HPDE6-E6E7 (cell line): ENCODE results near the gene MRPL24.

Experiments used
- DNase-seq: peaks from one replicate; pipeline ENCODE4 v3.0.0; 2011; ENCODE audit warnings: missing footprints; ENCODE audit errors: extremely low spot score

MRPL24 gene

GRCh38 chr1:156709757-156710489, 31.0 kb downstream of the MRPL24 start:
- DNase-seq, result peak; percentile 85

- DNase-seq, result no peak
These were observed 31.9 kb downstream of the MRPL24 start for GRCh38 chr1:156709031-156709430.

GRCh38 chr1:156708218-156708661, 32.6 kb downstream of the MRPL24 start:
- no peak for DNase-seq

GRCh38 chr1:156707417-156708217, 33.3 kb downstream of the MRPL24 start:
- no peak for DNase-seq

GRCh38 chr1:156706657-156707416, 34.1 kb downstream of the MRPL24 start:
- DNase-seq, result no peak

- no peak for DNase-seq
These were observed 34.8 kb downstream of the MRPL24 start for GRCh38 chr1:156705918-156706656.

- DNase-seq, result no peak
These were observed 35.5 kb downstream of the MRPL24 start, which contains the start of gene CRABP2 for GRCh38 chr1:156705321-156705917. TSS of gene CRABP2 (minus strand) at chr1:156705583. CDS start at chr1:156705446, 137 bp downstream.

GRCh38 chr1:156704930-156705320, 36.0 kb downstream of the MRPL24 start:
- DNase-seq, result peak; percentile 78

- DNase-seq, result no peak
These were observed 36.6 kb downstream of the MRPL24 start for GRCh38 chr1:156704166-156704711.

- DNase-seq, result no peak
These were observed 37.1 kb downstream of the MRPL24 start for GRCh38 chr1:156703741-156704140.

GRCh38 chr1:156703336-156703735, 37.6 kb downstream of the MRPL24 start:
- no peak for DNase-seq

- DNase-seq, result no peak
These were observed 40.0 kb downstream of the MRPL24 start for GRCh38 chr1:156700736-156701531.

GRCh38 chr1:156698995-156699394, 41.9 kb downstream of the MRPL24 start:
- no peak for DNase-seq

GRCh38 chr1:156697481-156697880, 43.4 kb downstream of the MRPL24 start:
- DNase-seq, result no peak

- no peak for DNase-seq
These were observed 44.1 kb downstream of the MRPL24 start for GRCh38 chr1:156696755-156697154.

- DNase-seq, result no peak
These were observed 46.3 kb downstream of the MRPL24 start for GRCh38 chr1:156694690-156694962.

- DNase-seq, result no peak
These were observed 46.8 kb downstream of the MRPL24 start for GRCh38 chr1:156693848-156694689.

- DNase-seq, result peak; percentile 71
These were observed 47.7 kb downstream of the MRPL24 start for GRCh38 chr1:156692925-156693847.
